NCI-H345 (cell line): ENCODE results near the gene IRAK4.
"Not testable (repeated sequence)": the region's sequence is repeated elsewhere in the genome, so short reads cannot be mapped to it uniquely, and the experiment has no call there.

Experiments
- DNase-seq: peaks from one replicate; lab custom pipeline; 2025; lab: John Stamatoyannopoulos, UW

Gene IRAK4

GRCh38 chr12:43758728-43759563 is at the start of gene IRAK4, which contains the start of gene PUS7L:
Gene IRAK4 (plus strand): TSS chr12:43758951. CDS start chr12:43768112, 9,161 bp downstream.
Gene PUS7L (minus strand): TSS chr12:43758790. CDS start chr12:43755245, 3,545 bp downstream.
- peak; percentile 82 for DNase-seq

- no peak for DNase-seq
Observed at GRCh38 chr12:43711348-43711747, 47.4 kb upstream of the IRAK4 start.

- DNase-seq = no peak
Observed at GRCh38 chr12:43722621-43723020, 36.1 kb upstream of the IRAK4 start.

GRCh38 chr12:43723134-43723533 is 35.6 kb upstream of the IRAK4 start:
- DNase-seq = no peak

- no peak for DNase-seq
Observed at GRCh38 chr12:43728117-43728516, 30.6 kb upstream of the IRAK4 start.

- no peak for DNase-seq
Observed at GRCh38 chr12:43728698-43729097, 30.1 kb upstream of the IRAK4 start.

GRCh38 chr12:43730283-43730682 is 28.5 kb upstream of the IRAK4 start:
- no peak for DNase-seq

- no peak for DNase-seq
Observed at GRCh38 chr12:43733687-43734086, 25.1 kb upstream of the IRAK4 start.

- DNase-seq = no peak
Observed at GRCh38 chr12:43736927-43737440, 21.8 kb upstream of the IRAK4 start.

GRCh38 chr12:43737646-43738045 is 21.1 kb upstream of the IRAK4 start:
- DNase-seq = no peak

GRCh38 chr12:43740511-43741100 is 18.1 kb upstream of the IRAK4 start:
- DNase-seq = no peak

GRCh38 chr12:43742106-43742505 is 16.6 kb upstream of the IRAK4 start:
- DNase-seq = no peak

- no peak for DNase-seq
Observed at GRCh38 chr12:43744826-43745225, 13.9 kb upstream of the IRAK4 start.

- no peak for DNase-seq
Observed at GRCh38 chr12:43749016-43749415, 9.7 kb upstream of the IRAK4 start.

- no peak for DNase-seq
Observed at GRCh38 chr12:43750814-43751213, 7.9 kb upstream of the IRAK4 start.

- DNase-seq = not testable (repeated sequence)
Observed at GRCh38 chr12:43751360-43751759, 7.4 kb upstream of the IRAK4 start.

- DNase-seq = no peak
Observed at GRCh38 chr12:43754015-43754414, 4.7 kb upstream of the IRAK4 start.

GRCh38 chr12:43758247-43758727 is 464 bp upstream of the IRAK4 start:
- DNase-seq = no peak

GRCh38 chr12:43760396-43760795 is 1.6 kb downstream of the IRAK4 start:
- DNase-seq = no peak

GRCh38 chr12:43761500-43761899 is 2.7 kb downstream of the IRAK4 start:
- DNase-seq = no peak

GRCh38 chr12:43762596-43762995 is 3.8 kb downstream of the IRAK4 start:
- no peak for DNase-seq

GRCh38 chr12:43763769-43764168 is 5.0 kb downstream of the IRAK4 start:
- no peak for DNase-seq

- no peak for DNase-seq
Observed at GRCh38 chr12:43764528-43764927, 5.8 kb downstream of the IRAK4 start.
